Aorta (tissue), 5 donors: Measurements from ENCODE around the gene NFYC. TPM values are rescaled to one million over a fixed set of nuclear protein-coding genes. Genes with fewer than 3 reads are reported as not detected.

Experiments
- ATAC-seq: fragments of 200-7000 bp; cut with Tn5 transposase; one replicate; pipeline ENCODE4 v1.9.1; 2022; ENCODE audit warnings: moderate library complexity; ENCODE audit not compliant: low FRiP score
- DNase-seq, 2 donors: peaks; one replicate each; pipeline ENCODE4 v3.0.0-alpha.2; 2020
- H3K27ac ChIP-seq, 2 donors: one replicate each; pipeline ENCODE4 v1.5.1; 2013; ENCODE audit warnings: low read length in 2 of 2, mild to moderate bottlenecking in 2 of 2, moderate library complexity in 2 of 2, control low read depth in 1 of 2, inconsistent platforms in 1 of 2, low read depth in 1 of 2
- H3K27me3 ChIP-seq, 2 donors: one replicate each; pipeline ENCODE4 v1.6.1; 2013; ENCODE audit warnings: control low read depth in 1 of 2, low read length in 1 of 2, mild to moderate bottlenecking in 1 of 2, moderate library complexity in 1 of 2; ENCODE audit not compliant: insufficient read depth in 2 of 2, control insufficient read depth in 1 of 2
- H3K36me3 ChIP-seq, 2 donors: one replicate each; pipeline ENCODE4 v1.6.1; 2013; ENCODE audit warnings: control low read depth in 1 of 2, low read length in 1 of 2, mild to moderate bottlenecking in 1 of 2; ENCODE audit not compliant: insufficient read depth in 2 of 2, control insufficient read depth in 1 of 2
- H3K4me1 ChIP-seq, 2 donors: one replicate each; pipeline ENCODE4 v1.6.1; 2013; ENCODE audit warnings: low read length in 2 of 2, control low read depth in 1 of 2, mild to moderate bottlenecking in 1 of 2, moderate library complexity in 1 of 2; ENCODE audit not compliant: insufficient read depth in 2 of 2, control insufficient read depth in 1 of 2
- H3K4me3 ChIP-seq, 2 donors: one replicate each; pipeline ENCODE4 v1.5.1; 2013; ENCODE audit warnings: low read length in 2 of 2, control low read depth in 1 of 2, mild to moderate bottlenecking in 1 of 2
- H3K9me3 ChIP-seq: one replicate; pipeline ENCODE4 v1.6.1; 2013; ENCODE audit warnings: mild to moderate bottlenecking, low read length; ENCODE audit not compliant: control insufficient read depth
- WGBS, 2 donors: extraction: QIAGEN DNeasy Blood & Tissue Kit; methylation state at CpG; one replicate each; pipeline ENCODE4 v1.1.7; 2013; 5-methylcytosine and 5-hydroxymethylcytosine counted together
- intact Hi-C, 2 donors: fragments of 100-400 bp; cut with DNase I; formaldehyde crosslinking; loops; one replicate each; pipeline versions ENCODE4 v1.14.2 to v1.15.0; 2022
- polyA plus RNA-seq, 2 donors: library from polyadenylated mRNA; stranded (reverse); fragments of 200-250 nt; gene quantifications; one replicate each; pipeline ENCODE4 v1.2.3, GENCODE V29; 2013
- total RNA-seq, 2 donors: library from RNA; stranded (reverse); fragmentation: NEBNext Ultra II Directional; extraction: Animal tissue kit (Norgen Biotek cat#: 25700); gene quantifications; one replicate each; pipeline ENCODE4 v1.2.1, GENCODE V29; 2021
- donor health status: healthy with polysubstance abuse.
- donor health status: Bipolar disorder and iron deficiency.
- donor health status: DM: no; HTN: no; CAD: no.
- donor health status: DM: no; HTN: no; CAD: no.
- donor health status: DM: yes; HTN: yes; CAD: no.

NFYC gene
- total and polyA plus RNA-seq, 4 donors = 21.3 to 56.4 (median 37.6) TPM

GRCh38 chr1:40802078-40802741 is 110.7 kb downstream of the NFYC start:
- peaks cover 2 to 4% of the 10 kb centered on the region in 2 donors for H3K4me1 ChIP-seq
- no peaks in the 10 kb centered on the region for H3K36me3 ChIP-seq
- H3K4me3 ChIP-seq = no peak overlapping the region
- H3K27me3 ChIP-seq = no peaks in the 10 kb centered on the region
- intact Hi-C loops = loop anchor here in 1 of 2 donors (10.0 kb wide), 1 partner anchor 107 kb away; the partner anchor contains the start of gene NFYC
- WGBS, 2 donors = 12 to 18% methylated on average over 56 of the region's 56 CpGs
- H3K27ac ChIP-seq = peak overlapping the region in 1 of 2 donors; percentile 49
- DNase-seq (peak; percentile 87 to 95), ATAC-seq (peak; percentile 88)
- no peaks in the 10 kb centered on the region for H3K9me3 ChIP-seq

- H3K4me3 ChIP-seq = no peak overlapping the region
- DNase-seq (no peak), ATAC-seq (no peak)
- no peaks in the 10 kb centered on the region for H3K27me3 ChIP-seq
- intact Hi-C loops = loop anchor here in 1 of 2 donors (10.0 kb wide), 1 partner anchor 108 kb away; the partner anchor contains the start of gene NFYC
- WGBS, 2 donors = 56 to 62% methylated on average over 4 of the region's 4 CpGs
- H3K27ac ChIP-seq = peak overlapping the region in 1 of 2 donors; percentile 49
- H3K9me3 ChIP-seq = no peaks in the 10 kb centered on the region
- no peaks in the 10 kb centered on the region for H3K36me3 ChIP-seq
- peaks cover under 1 to 4% of the 10 kb centered on the region in 2 donors for H3K4me1 ChIP-seq
Observed at GRCh38 chr1:40802742-40803113, 111.2 kb downstream of the NFYC start.

GRCh38 chr1:40803447-40803846 is 111.9 kb downstream of the NFYC start:
- 95 to 96% methylated on average over 3 of the region's 3 CpGs for WGBS, 2 donors
- H3K36me3 ChIP-seq = no peaks in the 10 kb centered on the region
- H3K27ac ChIP-seq = peak overlapping the region in 1 of 2 donors; percentile 19
- DNase-seq = no peak
- no peaks in the 10 kb centered on the region for H3K9me3 ChIP-seq
- intact Hi-C loops = loop anchor here in 1 of 2 donors (10.0 kb wide), 1 partner anchor 109 kb away; the partner anchor contains the start of gene NFYC
- no peak for ATAC-seq
- H3K4me3 ChIP-seq = no peak overlapping the region
- no peaks in the 10 kb centered on the region for H3K27me3 ChIP-seq
- peaks cover 4 to 6% of the 10 kb centered on the region in 2 donors for H3K4me1 ChIP-seq

GRCh38 chr1:40803902-40804301 is 112.4 kb downstream of the NFYC start:
- no peak overlapping the region for H3K4me3 ChIP-seq
- 55 to 73% methylated on average over 2 of the region's 2 CpGs for WGBS, 2 donors
- ATAC-seq = no peak
- H3K27ac ChIP-seq = no peak overlapping the region
- H3K36me3 ChIP-seq = no peaks in the 10 kb centered on the region
- H3K4me1 ChIP-seq = peaks cover 4 to 6% of the 10 kb centered on the region in 2 donors
- no peak for DNase-seq
- no peaks in the 10 kb centered on the region for H3K9me3 ChIP-seq
- intact Hi-C loops = loop anchor here in 1 of 2 donors (10.0 kb wide), 1 partner anchor 109 kb away; the partner anchor contains the start of gene NFYC
- no peaks in the 10 kb centered on the region for H3K27me3 ChIP-seq

GRCh38 chr1:40806240-40806639 is 114.7 kb downstream of the NFYC start:
- H3K27me3 ChIP-seq = no peaks in the 10 kb centered on the region
- H3K4me1 ChIP-seq = peaks cover 4 to 6% of the 10 kb centered on the region in 2 donors
- no peaks in the 10 kb centered on the region for H3K36me3 ChIP-seq
- no peaks in the 10 kb centered on the region for H3K9me3 ChIP-seq
- intact Hi-C loops = loop anchor here in 1 of 2 donors (10.0 kb wide), 1 partner anchor 111 kb away; the partner anchor contains the start of gene NFYC
- DNase-seq (no peak), ATAC-seq (no peak)
- H3K4me3 ChIP-seq = no peak overlapping the region
- WGBS, 2 donors = 71 to 73% methylated on average over 3 of the region's 3 CpGs
- H3K27ac ChIP-seq = peak overlapping the region in 1 of 2 donors; percentile 38

GRCh38 chr1:40806731-40807695 is 115.5 kb downstream of the NFYC start:
- H3K27ac ChIP-seq = peak overlapping the region in 1 of 2 donors; percentile 73
- H3K36me3 ChIP-seq = no peaks in the 10 kb centered on the region
- ATAC-seq (peak; percentile 80), DNase-seq (peak; percentile 78 to 85)
- intact Hi-C loops = loop anchor here in 1 of 2 donors (10.0 kb wide), 1 partner anchor 112 kb away; the partner anchor contains the start of gene NFYC
- WGBS, 2 donors = 8 to 11% methylated on average over 20 of the region's 20 CpGs
- no peak overlapping the region for H3K4me3 ChIP-seq
- H3K9me3 ChIP-seq = no peaks in the 10 kb centered on the region
- peaks cover 4 to 6% of the 10 kb centered on the region in 2 donors for H3K4me1 ChIP-seq
- no peaks in the 10 kb centered on the region for H3K27me3 ChIP-seq

- H3K27me3 ChIP-seq = no peaks in the 10 kb centered on the region
- H3K9me3 ChIP-seq = no peaks in the 10 kb centered on the region
- H3K4me3 ChIP-seq = no peak overlapping the region
- no peak for DNase-seq
- ATAC-seq = peak; percentile 24
- peaks cover 4 to 6% of the 10 kb centered on the region in 2 donors for H3K4me1 ChIP-seq
- H3K36me3 ChIP-seq = no peaks in the 10 kb centered on the region
- intact Hi-C loops = loop anchor here in 1 of 2 donors (10.0 kb wide), 1 partner anchor 113 kb away; the partner anchor contains the start of gene NFYC
- peak overlapping the region in 1 of 2 donors; percentile 45 for H3K27ac ChIP-seq
- WGBS, 2 donors = 6 to 7% methylated on average over 3 of the region's 3 CpGs
Observed at GRCh38 chr1:40808002-40808401, 116.5 kb downstream of the NFYC start.

GRCh38 chr1:40808444-40808843 is 116.9 kb downstream of the NFYC start:
- Histone ChIP-seq H3K4me3 (no peak overlapping the region), H3K27me3 (no peaks in the 10 kb centered on the region), H3K27ac (peak overlapping the region in 1 of 2 donors; percentile 11), H3K4me1 (peaks cover 4 to 6% of the 10 kb centered on the region in 2 donors), H3K36me3 (no peaks in the 10 kb centered on the region), H3K9me3 (no peaks in the 10 kb centered on the region)
- no peak for ATAC-seq
- 48 to 54% methylated on average over 3 of the region's 3 CpGs for WGBS, 2 donors
- intact Hi-C loops = loop anchor here in 1 of 2 donors (10.0 kb wide), 1 partner anchor 114 kb away; the partner anchor contains the start of gene NFYC
- DNase-seq = no peak
